Measurements from ENCODE around the gene MYCBP.
A peak's percentile ranks its signal among the peaks of the same experiment; 100 is the strongest.

MYCBP gene

GRCh38 chr1:38834221-38834782 lies 38.8 kb downstream of the MYCBP start:
- H3K9me3 ChIP-seq (ENCODE audit: control insufficient read depth, insufficient read depth, low read depth, low read length) = no peaks in the 10 kb centered on the region
- no peak overlapping the region for H3K27ac ChIP-seq (ENCODE audit: extremely low read depth, low read depth, low read length)
- CTCF ChIA-PET = interaction anchor here (0.5 to 2.2 kb wide), 16 partner anchors 8 to 975 kb away, joined by 3 to 14 read pairs (median 4); partner anchors contain the start of gene MTF1
- no peak for TF ChIP-seq MZF1 (tag by site-specific recombination; IDR thresholded peaks at IDR 0.05; ENCODE audit: borderline replicate concordance)
- no peak for TF ChIP-seq ZNF513 (tag by site-specific recombination; IDR thresholded peaks at IDR 0.05)
- TF ChIP-seq RBAK (tag by site-specific recombination; IDR thresholded peaks at IDR 0.05) = no peak
- TF ChIP-seq ZNF621 (tag by site-specific recombination; IDR thresholded peaks at IDR 0.05) = no peak
- TF ChIP-seq BCL11B (tag by site-specific recombination; IDR thresholded peaks at IDR 0.05; ENCODE audit: low read depth) = no peak
- peak; percentile 51; the same call in 1 of the 2 replicates for TF ChIP-seq ZBTB6 (tag by site-specific recombination; IDR thresholded peaks at IDR 0.05)
- 0 out of 2 replicates have a peak, but pooled peaks have one; percentile 24 for TF ChIP-seq ZBTB48 (tag by site-specific recombination; IDR thresholded peaks at IDR 0.05)
- no peak for TF ChIP-seq ZNF266 (tag by site-specific recombination; IDR thresholded peaks at IDR 0.05; ENCODE audit: low read depth)
- no peak for TF ChIP-seq ZSCAN4 (tag by site-specific recombination; IDR thresholded peaks at IDR 0.05)
- no peak for TF ChIP-seq PRDM10 (tag by site-specific recombination; IDR thresholded peaks at IDR 0.05)
- TF ChIP-seq SETDB1 (IDR thresholded peaks at IDR 0.05; ENCODE audit: insufficient read length, low read length) = no peak
- no peak for TF ChIP-seq ZNF518A (tag by site-specific recombination; conservative IDR thresholded peaks at IDR 0.05; ENCODE audit: low read depth)
- TF ChIP-seq ZNF26 (tag by site-specific recombination; IDR thresholded peaks at IDR 0.05) = no peak
- H3K4me3 ChIP-seq (ENCODE audit: low read depth, low read length) = no peak overlapping the region
- POLR2A ChIA-PET = no interaction called here
- no peaks in the 10 kb centered on the region for H3K4me1 ChIP-seq (ENCODE audit: control insufficient read depth, insufficient read depth, low read length)
- H3K36me3 ChIP-seq (ENCODE audit: control insufficient read depth in 2 of 2, insufficient read depth in 1 of 2, low read length in 2 of 2) = peaks cover 0 to 23% of the 10 kb centered on the region in 2 experiments; a peak in 1 of 3 replicates
